GM21360 (cell line): ENCODE measurements around the gene WWTR1.

Experiments
- ATAC-seq: cut with Tn5 transposase; IDR thresholded peaks from one replicate; pipeline ENCODE4 v1.9.1; 2021; ENCODE audit warnings: mild to moderate bottlenecking, moderate library complexity; ENCODE audit not compliant: unreplicated experiment

WWTR1 gene

DNA sequence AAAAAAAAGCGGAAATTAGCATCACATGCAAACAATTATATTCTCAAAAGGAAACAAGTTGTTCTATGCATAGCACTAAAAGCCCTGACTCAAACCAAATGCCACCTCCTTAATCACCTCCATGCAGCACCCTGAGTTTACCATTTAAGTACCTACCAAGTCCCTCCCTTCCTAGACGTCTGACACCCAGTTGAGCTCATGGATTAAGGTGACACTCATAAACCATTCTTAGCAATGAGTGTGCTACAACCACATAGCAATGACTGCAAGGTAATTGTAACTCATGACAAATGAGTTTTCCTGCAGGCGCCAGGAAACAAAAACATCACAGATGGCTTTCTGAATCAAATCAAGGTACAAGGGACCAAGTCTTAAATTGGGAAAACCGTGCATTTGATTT is 32.0 kb downstream of the WWTR1 start:
- no peak for ATAC-seq

DNA sequence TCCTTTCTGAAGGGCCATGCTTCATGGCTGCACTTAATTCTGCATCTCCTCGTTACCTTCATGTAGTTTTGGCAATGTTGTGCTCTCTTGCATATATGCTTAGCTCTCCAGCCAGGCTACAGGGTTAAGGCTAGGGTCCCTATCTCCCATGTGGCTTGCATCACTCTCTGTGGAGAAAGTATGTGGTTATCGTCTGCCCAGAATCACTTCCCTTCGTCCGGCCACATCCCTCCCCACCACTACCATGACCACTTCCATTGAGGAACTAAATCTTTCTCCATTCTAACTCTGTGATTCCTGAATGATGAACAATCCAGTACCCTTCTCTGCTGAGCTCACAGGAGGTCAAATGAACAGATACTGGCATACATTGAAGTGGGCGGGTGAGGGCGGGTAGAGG is 34.0 kb downstream of the WWTR1 start:
- no peak for ATAC-seq

DNA sequence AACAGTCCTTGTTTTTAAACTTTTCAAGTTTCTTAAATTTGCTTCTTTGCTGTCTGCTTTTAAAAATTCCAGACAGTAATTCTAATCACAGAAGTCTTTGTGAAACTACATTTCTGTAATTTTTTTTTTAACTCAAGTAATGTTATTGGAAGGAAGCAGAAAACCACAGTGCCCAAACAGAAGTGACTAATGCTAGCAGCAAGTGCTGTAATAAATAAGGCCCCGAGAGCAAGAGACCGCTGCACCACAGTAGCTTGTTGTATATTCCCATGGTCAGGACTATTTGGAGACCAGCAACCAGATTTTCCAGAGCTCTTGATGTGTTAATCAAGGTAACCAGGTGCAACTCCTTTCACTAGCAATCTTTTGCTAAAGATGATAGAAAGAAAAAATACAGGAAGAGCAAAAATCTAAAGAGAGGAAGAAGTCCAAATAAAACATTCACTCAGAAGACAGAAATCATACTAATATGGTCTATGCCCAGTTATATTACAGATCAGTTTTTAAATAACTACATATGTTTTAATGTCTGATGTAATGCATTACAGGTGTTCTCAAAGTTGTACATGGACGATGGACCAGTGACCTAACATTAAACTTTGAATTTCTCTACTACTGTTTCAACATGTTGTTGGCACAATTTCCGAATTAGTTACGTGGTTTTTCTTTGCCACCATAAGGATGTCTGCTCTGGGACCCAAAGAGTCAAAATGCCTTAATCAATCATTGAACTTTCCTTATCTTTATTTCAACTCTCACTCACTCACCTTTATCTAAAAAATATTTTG is 36.4 kb downstream of the WWTR1 start:
- ATAC-seq: peak; percentile 57

DNA sequence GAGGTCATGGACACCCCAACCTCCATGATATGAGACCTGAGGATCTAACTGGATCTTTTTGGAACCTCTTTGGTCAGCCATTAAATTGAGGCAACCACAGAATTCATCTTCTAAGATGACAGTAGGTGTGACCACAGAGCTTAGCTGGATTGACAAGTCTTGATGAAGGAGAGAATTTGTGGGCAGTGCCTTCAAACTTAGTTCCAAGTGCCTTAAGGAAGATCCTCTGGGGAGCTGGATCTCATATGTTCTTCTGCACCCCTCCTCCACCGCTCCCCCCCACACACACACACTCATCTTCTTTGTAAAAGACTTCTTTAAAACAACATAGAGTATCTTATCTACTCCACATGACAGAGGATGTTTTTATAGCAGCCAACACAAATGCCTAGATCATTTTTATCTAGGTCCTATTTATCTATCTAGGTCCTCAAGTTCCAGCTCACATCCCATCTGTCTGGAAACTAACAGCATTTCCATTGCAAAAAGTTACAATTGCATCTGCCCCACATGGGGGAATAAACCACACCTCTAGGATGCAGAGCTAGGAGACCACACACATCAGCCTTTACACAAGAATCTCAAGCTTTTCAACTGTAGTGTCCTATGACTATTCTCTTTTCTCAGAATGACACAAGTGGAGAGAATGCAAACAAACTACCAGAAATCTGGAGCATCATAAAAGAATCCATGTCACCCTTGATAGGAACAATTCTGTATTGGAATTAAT is 37.4 kb downstream of the WWTR1 start:
- ATAC-seq: peak; percentile 62

DNA sequence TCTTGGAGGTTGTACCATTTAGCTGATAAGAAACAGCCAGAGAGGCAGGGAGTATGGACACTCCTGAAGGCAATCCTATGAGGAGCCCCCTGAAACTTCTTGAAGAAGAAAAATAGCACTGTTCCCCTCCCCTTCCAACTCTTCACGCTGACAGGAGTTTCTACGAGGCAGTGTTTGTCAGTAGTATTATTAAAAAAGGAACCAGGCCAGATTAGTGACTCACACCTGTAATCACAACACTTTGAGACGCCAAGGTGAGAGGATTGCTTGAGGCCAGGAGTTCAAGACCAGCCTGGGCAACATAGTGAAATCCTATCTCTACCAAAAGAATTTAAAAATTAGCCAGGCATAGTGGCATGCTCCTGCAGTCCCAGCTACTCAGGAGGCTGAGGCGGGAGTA is 38.7 kb downstream of the WWTR1 start:
- ATAC-seq: no peak

DNA sequence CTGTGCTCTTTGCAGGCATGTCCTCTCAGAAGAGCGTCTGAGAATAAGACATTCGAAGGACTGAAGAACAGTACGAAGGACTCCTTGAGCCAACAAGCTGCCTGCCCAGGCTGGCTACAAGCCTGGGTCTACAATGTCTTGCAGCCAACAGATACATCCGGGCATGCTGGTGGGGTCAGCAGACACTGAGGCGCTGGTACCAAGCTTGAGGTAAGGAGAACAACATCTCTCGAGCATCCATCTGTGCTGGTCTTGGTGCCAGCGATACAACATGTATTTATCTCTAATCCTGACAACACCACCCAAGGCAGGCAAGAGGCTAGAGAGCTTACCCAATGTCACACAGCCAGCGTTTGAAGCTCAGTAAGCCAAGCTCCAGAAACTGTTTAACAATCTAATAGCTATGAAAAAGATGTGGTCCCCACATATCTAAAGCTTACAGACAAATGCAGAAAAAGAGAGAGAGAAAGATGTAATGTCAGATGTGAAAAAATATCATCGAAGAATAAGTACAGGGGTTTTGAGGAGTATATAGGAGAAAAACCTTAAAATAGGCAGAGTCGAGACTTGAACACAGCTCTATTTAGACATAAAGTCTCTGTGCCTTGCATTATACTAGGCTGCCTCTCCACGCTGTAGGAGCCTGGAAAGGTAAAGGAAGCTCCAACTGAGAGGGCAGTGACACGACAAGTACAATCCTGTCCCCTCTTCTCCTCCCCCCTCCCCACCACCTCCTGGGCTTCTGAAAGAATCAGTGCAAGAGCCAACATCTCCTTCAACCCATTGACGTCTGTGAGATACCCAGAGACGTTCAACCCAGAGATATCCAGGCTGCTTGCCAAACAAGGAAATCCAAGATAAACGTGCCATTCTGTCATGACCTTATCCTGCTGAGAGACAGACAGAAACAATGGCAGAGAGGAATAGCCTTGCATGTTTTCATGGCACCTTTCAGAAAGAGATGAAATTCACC is 39.4 kb downstream of the WWTR1 start:
- no peak for ATAC-seq

DNA sequence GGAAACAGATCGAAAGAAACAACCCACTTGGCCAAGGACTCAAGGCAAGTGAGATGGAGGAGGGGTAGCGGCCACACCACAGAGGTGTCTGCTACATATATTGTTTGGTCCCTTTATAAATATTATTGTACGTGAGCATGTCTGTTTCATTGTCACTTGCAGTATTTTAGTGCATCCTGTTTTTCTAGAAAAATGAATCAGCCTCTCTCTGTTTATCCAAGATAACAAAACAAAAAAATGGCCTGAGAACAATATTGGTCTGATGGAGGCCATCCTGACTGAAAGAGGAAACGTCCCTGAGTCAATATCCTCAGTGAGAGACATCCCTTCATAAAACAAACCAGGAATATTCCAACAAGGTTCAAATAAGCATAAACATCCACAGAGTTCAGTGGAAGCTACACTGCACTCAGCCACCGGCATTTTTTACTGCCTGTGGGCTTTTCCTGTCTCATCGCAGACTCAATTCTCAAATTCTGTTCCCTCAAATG is 42.0 kb downstream of the WWTR1 start:
- no peak for ATAC-seq

DNA sequence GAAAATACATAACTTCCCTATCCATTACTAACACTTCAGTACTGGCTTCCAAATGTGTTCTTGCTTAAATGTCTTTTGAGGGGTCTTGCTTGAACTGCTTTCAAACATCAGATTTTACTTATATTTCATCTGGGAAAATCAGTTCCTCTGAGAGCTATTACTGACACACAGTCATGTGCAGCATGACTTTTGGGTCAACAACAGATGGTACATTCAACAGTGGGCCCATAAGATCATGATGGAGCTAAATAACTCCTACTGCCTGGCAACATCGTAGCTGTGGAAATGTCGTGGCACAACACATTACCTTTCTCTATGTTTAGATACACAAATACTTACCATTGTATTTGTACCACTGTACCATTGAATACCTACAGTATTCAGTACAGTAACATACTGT is 43.8 kb downstream of the WWTR1 start:
- no peak for ATAC-seq

DNA sequence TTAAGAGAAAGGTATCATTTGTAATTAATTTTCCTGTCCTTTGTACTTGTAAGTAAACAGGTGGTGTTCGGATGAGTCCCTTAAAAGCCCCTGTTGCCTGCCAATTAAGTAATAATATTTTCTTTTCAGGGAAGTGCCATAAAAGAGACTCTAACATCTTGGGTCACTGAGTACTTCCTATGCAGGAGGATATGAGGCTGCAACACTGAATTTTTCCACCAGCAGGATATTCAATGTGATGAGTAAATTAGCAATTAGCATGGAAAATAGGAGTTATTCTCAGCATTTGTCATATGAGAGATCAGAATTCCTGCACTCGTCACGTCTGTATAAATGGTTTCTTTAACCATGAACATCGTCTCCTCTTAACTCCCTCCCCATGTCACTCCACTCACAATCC is 45.4 kb downstream of the WWTR1 start:
- no peak for ATAC-seq

DNA sequence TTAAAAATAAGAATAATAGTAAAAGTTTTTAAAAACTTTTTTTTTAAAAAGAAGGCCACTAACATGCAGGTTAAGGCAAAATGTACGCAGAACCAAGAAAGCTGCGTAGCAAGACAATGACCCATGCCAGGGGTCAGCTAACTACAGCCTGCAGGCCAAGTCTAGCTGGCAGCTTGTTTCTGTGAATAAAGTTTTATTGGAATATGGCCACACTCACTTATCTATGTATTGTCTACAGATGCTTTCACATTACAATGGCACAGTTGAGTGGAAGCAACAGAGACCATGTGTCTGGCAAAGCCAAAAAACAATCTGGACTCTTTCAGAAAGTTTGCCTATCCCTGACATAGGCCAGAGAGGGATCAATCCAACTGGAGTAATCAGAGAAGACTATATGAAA is 46.7 kb downstream of the WWTR1 start:
- no peak for ATAC-seq

DNA sequence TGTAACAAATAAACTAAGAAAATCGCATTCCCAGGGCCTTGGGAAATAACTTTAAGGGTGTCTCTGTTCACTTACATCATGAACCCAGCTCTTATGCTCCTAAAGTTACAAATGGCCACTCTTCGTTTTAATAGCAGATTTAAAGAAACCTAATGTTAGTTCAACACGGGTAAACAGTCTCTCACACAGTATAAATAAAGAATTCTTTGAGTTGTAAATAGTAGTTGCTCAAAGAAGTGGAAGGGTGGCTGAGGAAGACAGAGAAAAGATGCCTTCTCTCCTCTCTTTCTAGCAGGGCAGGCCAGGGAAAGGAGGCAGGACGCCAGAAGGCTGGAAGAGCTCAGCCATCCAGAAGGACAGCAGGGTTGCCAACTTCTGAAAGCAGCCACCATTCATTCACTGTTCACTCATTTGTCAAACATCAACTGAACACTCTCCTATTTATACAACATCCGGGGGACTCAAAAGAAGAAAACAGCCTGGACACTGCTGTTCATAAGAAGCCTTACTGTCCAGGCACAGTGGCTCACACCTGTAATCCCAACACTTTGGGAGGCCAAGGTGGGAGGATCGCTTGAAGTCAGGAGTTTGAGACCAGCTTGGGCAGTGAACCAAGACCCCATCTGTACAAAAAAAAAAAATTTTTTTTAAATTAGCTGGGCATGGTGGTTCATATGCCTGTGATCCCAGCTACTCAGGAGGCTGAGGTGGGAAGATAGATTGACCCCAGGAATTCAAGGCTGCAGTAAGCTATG is 47.3 kb downstream of the WWTR1 start:
- no peak for ATAC-seq

DNA sequence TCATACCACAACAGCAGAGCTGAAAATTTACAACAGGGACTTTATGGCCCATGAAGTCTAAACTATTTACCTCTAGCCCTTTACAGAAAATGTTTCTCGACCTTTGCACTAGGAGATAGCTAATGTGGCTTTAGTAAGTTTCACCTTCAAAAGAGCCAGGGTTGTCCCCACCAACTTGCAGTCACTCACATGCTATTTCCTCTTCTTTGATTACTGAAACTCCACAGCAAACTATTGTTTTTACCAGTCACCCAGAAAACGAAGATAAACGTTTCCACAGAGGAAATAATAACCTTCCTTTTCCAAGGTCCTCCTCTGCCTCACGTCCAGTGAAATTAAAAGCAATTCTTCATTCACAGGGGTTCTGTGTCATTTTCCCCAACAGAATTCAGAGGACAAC is 48.2 kb downstream of the WWTR1 start:
- peak; percentile 85 for ATAC-seq

DNA sequence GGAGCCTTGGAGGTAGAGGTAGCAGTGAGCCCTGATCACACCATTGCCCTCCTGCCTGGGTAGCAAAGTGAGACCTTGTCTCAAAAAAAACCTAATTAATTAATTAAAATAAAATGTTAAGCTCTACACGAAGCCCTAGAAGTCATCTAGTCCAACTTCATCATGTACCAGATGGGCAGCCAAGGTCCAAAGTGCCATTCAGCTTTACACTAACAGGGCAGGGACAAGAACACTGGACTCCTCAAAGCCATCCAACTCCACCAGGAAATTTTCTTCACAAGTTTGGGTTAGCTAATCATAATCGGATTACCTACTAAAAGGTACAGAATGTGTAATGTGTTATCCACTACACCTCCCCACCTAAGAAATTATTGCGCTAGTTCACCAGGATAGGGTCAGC is 48.8 kb downstream of the WWTR1 start:
- no peak for ATAC-seq

DNA sequence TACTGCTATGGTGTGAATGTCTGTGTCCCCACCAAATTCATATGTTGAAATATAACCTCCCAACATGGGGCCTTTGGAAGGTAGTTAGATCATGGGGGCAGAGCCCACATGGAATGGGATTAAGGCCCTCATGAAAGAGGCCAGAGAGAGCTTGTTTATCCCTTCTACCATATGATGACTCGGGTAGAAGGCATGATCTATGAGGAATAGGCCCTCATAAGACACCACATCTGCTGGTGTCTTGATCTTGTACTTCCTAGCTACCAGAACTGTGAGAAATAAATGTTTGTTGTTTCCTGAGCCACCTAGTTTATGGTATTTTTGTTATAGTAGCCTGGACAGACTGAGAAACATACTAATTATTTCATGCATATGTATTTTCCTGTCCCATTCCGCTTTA is 51.9 kb downstream of the WWTR1 start:
- ATAC-seq: no peak

DNA sequence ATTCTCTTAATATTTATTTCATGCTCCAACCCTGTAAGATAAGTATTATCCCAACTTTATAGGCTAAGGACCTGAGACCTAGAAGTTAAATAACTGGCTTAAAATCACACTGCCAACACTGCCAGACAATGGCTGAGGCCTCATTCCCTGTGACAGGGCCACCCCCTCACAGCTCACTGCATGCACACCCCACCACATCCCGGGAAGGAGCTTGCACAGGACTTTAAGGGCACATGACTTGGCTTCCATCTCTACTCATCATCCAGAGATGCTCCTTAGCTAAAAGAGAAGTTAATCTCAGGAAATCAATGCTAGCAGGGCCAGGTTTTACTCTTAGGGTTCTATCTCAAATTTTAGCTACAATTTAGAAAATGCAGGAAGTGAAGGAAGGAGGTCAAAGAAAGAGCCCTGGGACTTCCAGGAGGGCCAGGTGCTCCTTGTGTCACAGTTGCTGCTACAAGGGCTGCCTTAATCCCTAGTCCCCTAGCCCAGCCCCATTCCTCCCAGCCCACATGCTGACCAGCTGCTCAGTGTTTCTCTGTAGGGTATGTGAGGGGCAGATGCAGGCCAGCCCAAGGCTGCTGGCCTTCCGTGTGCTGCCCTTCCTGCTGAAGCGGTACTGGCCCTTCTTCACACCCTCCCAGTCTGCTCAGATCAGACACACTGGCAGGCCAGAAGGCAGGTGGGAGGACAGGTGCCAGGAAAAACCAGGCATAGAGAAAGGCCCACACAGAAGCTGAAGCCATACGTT is 53.5 kb downstream of the WWTR1 start:
- no peak for ATAC-seq

DNA sequence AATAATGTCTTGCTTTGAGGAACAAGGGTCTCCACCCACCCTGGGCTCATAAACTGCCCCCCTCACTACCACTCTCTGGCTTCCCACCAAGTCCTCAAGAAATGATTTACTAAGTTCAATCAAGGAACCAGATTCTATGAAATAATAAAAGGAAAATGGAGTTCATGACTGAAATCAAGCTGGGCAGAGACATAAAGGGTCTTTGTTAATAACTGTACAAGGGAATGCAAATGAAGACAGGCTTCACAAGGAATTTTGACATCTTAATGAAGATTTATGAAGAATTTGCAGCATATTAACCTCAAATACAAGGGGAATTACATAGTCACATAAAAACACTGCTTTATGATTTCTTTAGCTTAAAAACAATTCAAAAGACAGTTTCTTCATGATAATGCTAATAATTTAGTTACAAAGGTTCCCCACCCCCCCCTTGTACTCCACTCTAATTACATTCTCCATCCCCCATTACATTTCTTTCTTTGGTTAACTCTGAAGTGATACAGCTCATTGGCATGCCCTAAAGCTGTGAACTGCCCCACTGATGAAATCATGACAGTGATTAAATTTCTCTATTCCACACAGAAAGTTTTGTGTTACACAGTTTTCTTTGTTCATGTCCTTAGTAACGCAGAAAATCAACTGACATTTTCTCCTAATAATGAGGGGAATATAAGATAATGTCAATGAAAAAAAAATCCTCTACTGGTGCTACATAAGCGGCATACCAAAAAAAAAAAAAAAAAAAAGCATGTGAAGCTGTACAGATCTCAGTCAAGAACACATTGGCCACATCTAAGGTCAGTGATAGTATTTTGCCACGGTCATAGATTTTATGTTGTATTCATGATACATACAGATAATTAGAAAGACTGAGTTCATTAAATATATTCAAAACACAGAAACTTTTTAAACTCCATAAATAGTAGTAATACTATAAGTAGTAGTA is 54.4 kb downstream of the WWTR1 start:
- no peak for ATAC-seq

DNA sequence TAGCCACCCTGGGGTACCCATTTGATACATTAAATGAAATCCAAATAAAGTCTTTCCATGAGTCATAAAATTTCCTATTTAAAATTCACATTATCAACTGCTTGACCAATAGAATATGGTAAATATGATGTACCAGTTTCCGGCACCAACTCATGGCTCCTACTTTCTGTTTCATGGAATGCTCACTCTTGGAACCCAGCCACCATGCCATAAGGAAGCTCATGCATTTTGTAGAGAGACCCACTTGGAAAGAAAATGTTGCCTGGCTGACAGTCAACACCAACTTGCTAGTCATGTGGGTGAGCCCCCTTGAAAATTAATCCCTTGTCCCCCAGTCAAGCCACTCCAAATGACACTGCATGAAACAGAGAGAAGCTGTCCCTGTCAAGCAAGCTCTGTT is 57.2 kb downstream of the WWTR1 start:
- no peak for ATAC-seq

DNA sequence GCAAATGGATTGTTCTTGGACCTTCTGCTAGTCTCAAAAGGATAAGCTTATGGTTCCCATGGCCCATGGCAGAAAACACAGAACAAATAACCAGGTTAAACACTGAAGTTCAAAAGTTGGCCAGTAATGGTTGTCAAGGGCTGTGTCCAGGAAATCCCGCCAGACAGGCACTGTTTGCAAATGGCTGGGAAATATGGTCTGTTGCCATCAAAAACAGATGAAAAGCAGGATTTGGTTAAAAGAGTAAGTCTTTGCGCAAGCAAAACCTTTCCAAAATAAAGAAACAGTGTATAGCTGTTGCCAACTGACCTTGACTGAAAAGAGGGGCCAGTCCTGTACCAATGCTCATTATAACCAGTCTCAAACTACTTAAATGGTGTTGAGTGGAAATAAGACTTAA is 58.6 kb downstream of the WWTR1 start:
- ATAC-seq: no peak
